Stimulated activated naive CD8-positive, alpha-beta T cell treated with anti-CD3 and anti-CD28 coated beads, Interleukin-15, Interleukin-2, amounts not matched to agents 100 U/mL and 50 U/mL, for 24 hours (primary cell): Measurements from ENCODE around the gene HAPSTR1.
"Not testable (repeated sequence)": the region's sequence is repeated elsewhere in the genome, so short reads cannot be mapped to it uniquely, and the experiment has no call there.

Experiments
- ATAC-seq: fragments of 150-1000 bp; cut with Tn5 transposase; one replicate; pipeline ENCODE4 v1.10.0; 2021
- DNase-seq: peaks from one replicate; pipeline ENCODE4 v3.0.0; 2021

The HAPSTR1 gene

GRCh38 chr16:9072806-9073341 is 18.6 kb upstream of the HAPSTR1 start:
- DNase-seq (peak; percentile 44), ATAC-seq (peak; percentile 63)

GRCh38 chr16:9075299-9076071 is 16.0 kb upstream of the HAPSTR1 start:
- DNase-seq (no peak), ATAC-seq (no peak)

- peak; percentile 67 for ATAC-seq
- peak; percentile 60 for DNase-seq
Measured at GRCh38 chr16:9077091-9077809, 14.2 kb upstream of the HAPSTR1 start.

GRCh38 chr16:9078467-9079429 is 12.7 kb upstream of the HAPSTR1 start:
- DNase-seq (peak; percentile 57), ATAC-seq (peak; percentile 83)

- ATAC-seq = no peak
- DNase-seq = no peak
Measured at GRCh38 chr16:9079430-9079812, 12.0 kb upstream of the HAPSTR1 start.

- ATAC-seq (no peak), DNase-seq (no peak)
Measured at GRCh38 chr16:9081158-9081557, 10.3 kb upstream of the HAPSTR1 start.

GRCh38 chr16:9081843-9082242 is 9.6 kb upstream of the HAPSTR1 start:
- DNase-seq = no peak
- no peak for ATAC-seq

- DNase-seq (no peak), ATAC-seq (no peak)
Measured at GRCh38 chr16:9082422-9082821, 9.0 kb upstream of the HAPSTR1 start.

- not testable (repeated sequence) for ATAC-seq, DNase-seq
Measured at GRCh38 chr16:9087733-9088132, 3.7 kb upstream of the HAPSTR1 start.

GRCh38 chr16:9088848-9089247 is 2.6 kb upstream of the HAPSTR1 start:
- DNase-seq = no peak
- no peak for ATAC-seq

GRCh38 chr16:9089660-9090059 is 1.8 kb upstream of the HAPSTR1 start:
- ATAC-seq (no peak), DNase-seq (no peak)

GRCh38 chr16:9090101-9090959 is 1.1 kb upstream of the HAPSTR1 start:
- no peak for ATAC-seq
- DNase-seq = peak; percentile 71

- DNase-seq = peak; percentile 62
- ATAC-seq = peak; percentile 3
Measured at GRCh38 chr16:9091867-9092281, 430 bp downstream of the HAPSTR1 start.

GRCh38 chr16:9092282-9092977 is 986 bp downstream of the HAPSTR1 start:
- DNase-seq (peak; percentile 71), ATAC-seq (peak; percentile 3)

GRCh38 chr16:9092978-9093344 is 1.5 kb downstream of the HAPSTR1 start:
- DNase-seq (peak; percentile 43), ATAC-seq (no peak)

GRCh38 chr16:9094011-9094846 is 2.8 kb downstream of the HAPSTR1 start:
- DNase-seq (no peak), ATAC-seq (no peak)

GRCh38 chr16:9095171-9095570 is 3.7 kb downstream of the HAPSTR1 start:
- no peak for DNase-seq
- no peak for ATAC-seq

- DNase-seq (no peak), ATAC-seq (no peak)
Measured at GRCh38 chr16:9095656-9096397, 4.4 kb downstream of the HAPSTR1 start.

- ATAC-seq = no peak
- DNase-seq = no peak
Measured at GRCh38 chr16:9096416-9096952, 5.0 kb downstream of the HAPSTR1 start.
